Duodenal mucosa (tissue), 2 donors: Measurements from ENCODE around the gene RNF32.
A peak's percentile ranks its signal among the peaks of the same experiment; 100 is the strongest.

Experiments
- H3K27ac ChIP-seq: one replicate; pipeline ENCODE4 v1.7.0; 2013; ENCODE audit warnings: low read depth, low read length
- H3K27me3 ChIP-seq, 2 donors: one replicate each; pipeline ENCODE4 v1.7.0; 2013; ENCODE audit warnings: low read length in 2 of 2, control low read depth in 1 of 2; ENCODE audit not compliant: insufficient read depth in 2 of 2, control insufficient read depth in 1 of 2
- H3K36me3 ChIP-seq, 2 donors: one replicate each; pipeline ENCODE4 v1.7.0; 2013; ENCODE audit warnings: low read length in 2 of 2, control low read depth in 1 of 2; ENCODE audit not compliant: insufficient read depth in 2 of 2, control insufficient read depth in 1 of 2
- H3K4me1 ChIP-seq, 2 donors: one replicate each; pipeline ENCODE4 v1.7.0; 2013; ENCODE audit warnings: low read length in 2 of 2, control low read depth in 1 of 2; ENCODE audit not compliant: insufficient read depth in 2 of 2, control insufficient read depth in 1 of 2
- H3K4me3 ChIP-seq, 2 donors: one replicate each; pipeline ENCODE4 v1.7.0; 2013; ENCODE audit warnings: low read length in 2 of 2, low read depth in 1 of 2
- H3K9ac ChIP-seq, 2 donors: one replicate each; pipeline ENCODE4 v1.7.0; 2013; ENCODE audit warnings: low read length in 2 of 2, low read depth in 1 of 2
- H3K9me3 ChIP-seq, 2 donors: one replicate each; pipeline ENCODE4 v1.7.0; 2013; ENCODE audit warnings: low read length in 2 of 2, control low read depth in 1 of 2; ENCODE audit not compliant: control insufficient read depth in 1 of 2

RNF32 gene

GRCh38 chr7:156640257-156640948 lies at the start of gene RNF32:
Gene RNF32 (plus strand): TSS chr7:156640774. CDS start chr7:156643878, 3,104 bp downstream.
- Histone ChIP-seq H3K36me3 (no peaks in the 10 kb centered on the region), H3K4me3 (peak within 1 kb of the TSS; percentile 82 to 91), H3K4me1 (peaks cover 8 to 10% of the 10 kb centered on the region in 2 donors), H3K27me3 (no peaks in the 10 kb centered on the region), H3K9ac (peak within 1 kb of the TSS; percentile 78 to 85), H3K27ac (peak within 1 kb of the TSS; percentile 59), H3K9me3 (no peaks in the 10 kb centered on the region)

GRCh38 chr7:156592155-156592884 lies 48.3 kb upstream of the RNF32 start:
- no peak overlapping the region for H3K9ac ChIP-seq
- no peaks in the 10 kb centered on the region for H3K36me3 ChIP-seq
- H3K4me3 ChIP-seq: no peak overlapping the region
- no peaks in the 10 kb centered on the region for H3K4me1 ChIP-seq
- no peaks in the 10 kb centered on the region for H3K27me3 ChIP-seq
- no peak overlapping the region for H3K27ac ChIP-seq
- peaks cover 6 to 7% of the 10 kb centered on the region in 2 donors for H3K9me3 ChIP-seq

GRCh38 chr7:156594283-156595080 lies 46.1 kb upstream of the RNF32 start:
- no peaks in the 10 kb centered on the region for H3K4me1 ChIP-seq
- H3K9me3 ChIP-seq: peaks cover 6 to 7% of the 10 kb centered on the region in 2 donors
- H3K9ac ChIP-seq: no peak overlapping the region
- no peaks in the 10 kb centered on the region for H3K27me3 ChIP-seq
- H3K36me3 ChIP-seq: no peaks in the 10 kb centered on the region
- no peak overlapping the region for H3K4me3 ChIP-seq
- no peak overlapping the region for H3K27ac ChIP-seq

- Histone ChIP-seq H3K4me1 (no peaks in the 10 kb centered on the region), H3K9me3 (no peaks in the 10 kb centered on the region), H3K9ac (no peak overlapping the region), H3K36me3 (no peaks in the 10 kb centered on the region), H3K4me3 (no peak overlapping the region), H3K27me3 (no peaks in the 10 kb centered on the region), H3K27ac (no peak overlapping the region)
Observed at GRCh38 chr7:156600496-156600895, 40.1 kb upstream of the RNF32 start.

GRCh38 chr7:156602283-156602682 lies 38.3 kb upstream of the RNF32 start:
- Histone ChIP-seq H3K27ac (no peak overlapping the region), H3K9ac (no peak overlapping the region), H3K9me3 (no peaks in the 10 kb centered on the region), H3K27me3 (no peaks in the 10 kb centered on the region), H3K4me3 (no peak overlapping the region), H3K4me1 (no peaks in the 10 kb centered on the region), H3K36me3 (no peaks in the 10 kb centered on the region)

GRCh38 chr7:156603011-156603410 lies 37.6 kb upstream of the RNF32 start:
- Histone ChIP-seq H3K36me3 (no peaks in the 10 kb centered on the region), H3K27me3 (no peaks in the 10 kb centered on the region), H3K4me1 (no peaks in the 10 kb centered on the region), H3K9ac (no peak overlapping the region), H3K4me3 (no peak overlapping the region), H3K9me3 (no peaks in the 10 kb centered on the region), H3K27ac (no peak overlapping the region)

- H3K9me3 ChIP-seq: no peaks in the 10 kb centered on the region
- H3K27ac ChIP-seq: no peak overlapping the region
- no peaks in the 10 kb centered on the region for H3K36me3 ChIP-seq
- no peak overlapping the region for H3K9ac ChIP-seq
- H3K27me3 ChIP-seq: no peaks in the 10 kb centered on the region
- no peaks in the 10 kb centered on the region for H3K4me1 ChIP-seq
- no peak overlapping the region for H3K4me3 ChIP-seq
Observed at GRCh38 chr7:156603629-156604028, 36.9 kb upstream of the RNF32 start.

- Histone ChIP-seq H3K4me3 (no peak overlapping the region), H3K9ac (no peak overlapping the region), H3K27me3 (no peaks in the 10 kb centered on the region), H3K36me3 (no peaks in the 10 kb centered on the region), H3K4me1 (peaks cover 2 to 6% of the 10 kb centered on the region in 2 donors), H3K9me3 (no peaks in the 10 kb centered on the region), H3K27ac (no peak overlapping the region)
Observed at GRCh38 chr7:156604311-156604710, 36.3 kb upstream of the RNF32 start.

- Histone ChIP-seq H3K4me1 (peaks cover 8 to 12% of the 10 kb centered on the region in 2 donors), H3K4me3 (no peak overlapping the region), H3K36me3 (no peaks in the 10 kb centered on the region), H3K27ac (no peak overlapping the region), H3K9me3 (no peaks in the 10 kb centered on the region), H3K9ac (no peak overlapping the region), H3K27me3 (no peaks in the 10 kb centered on the region)
Observed at GRCh38 chr7:156604836-156605695, 35.5 kb upstream of the RNF32 start.
